ENCODE measurements around the gene WDR88.
A peak's percentile ranks its signal among the peaks of the same experiment; 100 is the strongest.
"Not testable (repeated sequence)": the region's sequence is repeated elsewhere in the genome, so short reads cannot be mapped to it uniquely, and the experiment has no call there.

The WDR88 gene

DNA sequence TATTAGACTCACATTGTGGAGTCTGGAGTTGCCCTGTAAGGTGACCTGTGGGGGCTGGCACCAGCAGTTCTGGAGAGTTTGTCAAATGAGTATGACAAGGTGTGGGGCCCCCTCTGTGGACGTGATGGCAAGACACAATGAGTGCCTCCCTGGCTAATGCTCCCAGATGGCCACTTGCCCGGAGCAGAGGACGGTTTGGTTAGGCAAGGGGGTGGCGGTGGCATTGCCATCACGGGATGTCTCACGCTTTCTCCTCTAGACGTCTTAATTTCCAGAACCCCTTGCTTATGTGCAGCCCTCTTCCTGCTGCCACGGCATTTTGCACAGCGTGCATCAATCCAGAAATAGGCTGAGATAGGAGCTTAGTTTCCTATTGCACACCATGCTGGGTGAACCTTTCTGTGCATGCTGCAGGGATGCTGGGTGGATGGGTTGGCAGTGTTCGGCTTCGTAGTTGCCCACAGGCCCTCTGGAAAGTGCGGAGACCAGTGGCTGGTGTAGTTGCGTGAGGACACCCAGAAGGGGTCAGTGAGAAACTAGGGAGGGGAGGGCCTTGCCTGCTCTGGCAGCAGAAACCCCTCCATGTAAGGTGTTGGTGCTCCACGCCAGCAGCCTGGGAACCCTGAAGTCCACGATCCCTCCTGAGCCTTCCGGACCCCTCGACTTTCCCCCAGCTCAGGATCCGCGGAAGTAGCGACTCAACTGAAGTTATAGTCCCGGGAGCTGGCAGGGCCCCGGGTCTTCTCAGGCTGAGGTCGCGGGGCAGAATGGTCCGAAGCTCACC lies 44.2 kb downstream of the WDR88 start:
- peak overlapping the region; percentile 79 for H3K4me3 ChIP-seq (ENCODE audit: control insufficient read depth, low read depth, low read length)
- peak; percentile 22 for DNase-seq (ENCODE audit: low read depth)
- TF ChIP-seq, protein P1, sequence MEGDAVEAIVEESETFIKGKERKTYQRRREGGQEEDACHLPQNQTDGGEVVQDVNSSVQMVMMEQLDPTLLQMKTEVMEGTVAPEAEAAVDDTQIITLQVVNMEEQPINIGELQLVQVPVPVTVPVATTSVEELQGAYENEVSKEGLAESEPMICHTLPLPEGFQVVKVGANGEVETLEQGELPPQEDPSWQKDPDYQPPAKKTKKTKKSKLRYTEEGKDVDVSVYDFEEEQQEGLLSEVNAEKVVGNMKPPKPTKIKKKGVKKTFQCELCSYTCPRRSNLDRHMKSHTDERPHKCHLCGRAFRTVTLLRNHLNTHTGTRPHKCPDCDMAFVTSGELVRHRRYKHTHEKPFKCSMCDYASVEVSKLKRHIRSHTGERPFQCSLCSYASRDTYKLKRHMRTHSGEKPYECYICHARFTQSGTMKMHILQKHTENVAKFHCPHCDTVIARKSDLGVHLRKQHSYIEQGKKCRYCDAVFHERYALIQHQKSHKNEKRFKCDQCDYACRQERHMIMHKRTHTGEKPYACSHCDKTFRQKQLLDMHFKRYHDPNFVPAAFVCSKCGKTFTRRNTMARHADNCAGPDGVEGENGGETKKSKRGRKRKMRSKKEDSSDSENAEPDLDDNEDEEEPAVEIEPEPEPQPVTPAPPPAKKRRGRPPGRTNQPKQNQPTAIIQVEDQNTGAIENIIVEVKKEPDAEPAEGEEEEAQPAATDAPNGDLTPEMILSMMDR (conservative IDR thresholded peaks at IDR 0.05; ENCODE audit: control insufficient read depth, insufficient read depth, low read depth, low read length) = no peak

DNA sequence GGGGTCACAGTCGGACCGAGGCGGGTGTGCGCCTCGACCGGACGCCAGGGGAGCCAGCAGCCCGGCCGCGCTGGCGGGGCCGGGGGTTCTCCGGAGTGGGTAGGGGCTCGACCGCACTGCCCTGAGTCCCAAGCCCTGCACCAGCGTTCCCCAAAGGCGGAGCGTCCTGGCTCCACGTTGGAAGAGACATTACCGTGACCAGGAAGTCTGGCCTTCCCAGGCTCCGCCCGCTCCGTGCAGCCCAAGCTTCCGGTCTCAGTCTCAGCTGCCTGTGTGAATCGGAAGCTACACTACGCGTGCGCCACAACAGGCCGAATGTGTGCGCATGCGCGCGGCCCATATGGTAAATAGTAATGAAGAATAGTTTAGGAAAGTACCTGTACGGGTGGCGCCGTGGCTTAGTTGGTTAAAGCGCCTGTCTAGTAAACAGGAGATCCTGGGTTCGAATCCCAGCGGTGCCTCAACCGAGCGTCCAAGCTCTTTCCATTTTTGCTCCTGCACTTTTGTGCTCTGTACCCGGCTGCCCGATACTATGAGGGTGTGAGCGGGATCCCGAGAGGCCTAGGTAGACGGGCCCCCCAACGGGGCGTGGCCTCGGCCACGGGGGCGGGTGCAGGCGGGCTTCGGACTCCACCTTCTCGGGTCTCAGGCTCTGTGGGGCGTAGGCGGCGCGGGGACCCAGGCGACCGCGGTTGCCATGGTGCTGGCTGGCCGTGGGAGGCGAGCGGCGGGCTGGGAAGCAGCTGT lies 44.9 kb downstream of the WDR88 start:
- H3K4me3 ChIP-seq (ENCODE audit: control insufficient read depth, low read depth, low read length) = peak overlapping the region; percentile 79
- TF ChIP-seq, protein P1 (conservative IDR thresholded peaks at IDR 0.05; ENCODE audit: control insufficient read depth, insufficient read depth, low read depth, low read length) = no peak
- DNase-seq (ENCODE audit: low read depth) = peak; percentile 98

DNA sequence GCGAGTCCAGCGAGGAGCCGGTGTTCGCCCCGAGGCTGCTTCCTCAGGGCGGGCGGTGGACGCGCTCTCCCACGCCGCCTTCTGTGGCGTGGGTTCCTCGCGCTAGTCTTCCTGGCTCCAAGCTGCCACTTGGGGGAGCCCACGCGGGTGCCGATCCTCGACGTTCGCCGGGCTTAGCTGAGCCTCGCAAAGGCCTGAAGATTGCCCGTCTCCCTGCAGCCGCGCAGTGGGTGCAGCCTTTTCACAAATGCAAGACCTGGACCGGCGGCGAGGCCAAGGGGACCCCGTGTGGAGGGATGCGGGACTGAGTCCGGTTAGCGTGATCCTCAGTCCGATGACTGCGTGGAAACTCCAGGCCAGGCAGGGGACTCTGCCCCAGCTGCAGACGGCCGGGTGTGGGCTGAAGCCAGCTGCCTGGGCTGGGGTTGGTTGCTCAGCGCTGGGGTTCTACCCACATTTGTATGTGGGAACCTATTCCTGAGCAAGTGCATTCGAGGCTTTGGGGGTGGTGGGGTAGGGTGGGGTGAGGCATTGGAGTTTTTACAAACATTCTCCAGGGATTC lies 45.6 kb downstream of the WDR88 start:
- TF ChIP-seq, protein P1 (conservative IDR thresholded peaks at IDR 0.05; ENCODE audit: control insufficient read depth, insufficient read depth, low read depth, low read length) = peak; percentile 14
- peak overlapping the region; percentile 52 for H3K4me3 ChIP-seq (ENCODE audit: control insufficient read depth, low read depth, low read length)
- DNase-seq (ENCODE audit: low read depth) = no peak

DNA sequence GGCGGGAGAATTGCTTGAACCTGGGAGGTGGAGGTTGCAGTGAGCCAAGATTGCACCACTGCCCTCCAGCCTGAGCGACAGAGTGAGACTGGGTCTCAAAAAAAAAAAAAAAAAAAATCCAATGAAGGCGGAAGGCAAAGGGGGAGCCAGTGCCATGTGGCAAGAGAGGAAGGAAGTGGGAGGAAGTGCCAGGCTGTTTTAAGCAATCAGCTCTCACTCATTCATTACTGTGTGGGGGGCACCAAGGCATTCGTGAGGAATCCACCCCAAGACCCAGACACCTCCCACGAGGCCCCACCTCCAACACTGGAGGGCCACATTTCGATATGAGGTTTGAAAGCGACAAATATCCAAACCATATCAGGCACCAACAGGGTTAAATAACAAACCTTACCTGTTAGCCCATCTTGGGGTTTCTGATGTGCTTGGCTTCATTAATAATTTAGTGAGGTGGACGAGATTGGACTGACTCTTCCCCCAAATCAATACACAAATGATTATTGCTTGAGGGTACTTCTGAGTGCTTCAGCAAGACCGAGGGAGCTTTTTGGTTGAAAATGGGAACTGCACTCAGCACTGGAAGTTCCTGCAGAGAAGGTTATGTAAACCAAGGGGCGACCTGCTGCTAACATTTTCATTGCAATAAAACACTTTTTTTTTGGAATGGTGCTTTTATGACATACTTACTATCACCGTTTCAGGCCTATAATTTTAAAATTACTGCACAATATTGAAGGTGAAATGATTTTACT lies 54.7 kb downstream of the WDR88 start:
- TF ChIP-seq, protein P1 (conservative IDR thresholded peaks at IDR 0.05; ENCODE audit: control insufficient read depth, insufficient read depth, low read depth, low read length) = no peak
- no peak overlapping the region for H3K4me3 ChIP-seq (ENCODE audit: control insufficient read depth, low read depth, low read length)
- DNase-seq (ENCODE audit: low read depth) = no peak

DNA sequence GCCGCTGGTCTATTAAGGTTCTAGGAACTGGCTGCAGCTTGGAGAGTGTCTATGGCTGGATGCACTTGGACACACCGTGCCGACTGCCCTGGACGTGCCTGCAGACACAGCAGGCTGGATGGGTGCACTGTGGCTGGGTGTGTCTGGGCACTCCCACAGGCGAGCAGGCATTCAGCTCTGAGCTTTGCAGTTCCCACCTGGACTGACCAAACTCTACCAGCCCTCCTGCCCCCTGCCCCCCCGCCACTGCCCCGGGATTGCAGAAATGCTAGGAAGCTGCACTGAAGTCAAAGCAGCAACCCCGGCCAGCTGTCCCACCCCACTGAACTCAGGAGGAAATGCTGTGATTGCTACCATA lies 55.2 kb downstream of the WDR88 start:
- no peak overlapping the region for H3K4me3 ChIP-seq (ENCODE audit: control insufficient read depth, low read depth, low read length)
- TF ChIP-seq, protein P1 (conservative IDR thresholded peaks at IDR 0.05; ENCODE audit: control insufficient read depth, insufficient read depth, low read depth, low read length) = no peak
- DNase-seq (ENCODE audit: low read depth) = no peak

DNA sequence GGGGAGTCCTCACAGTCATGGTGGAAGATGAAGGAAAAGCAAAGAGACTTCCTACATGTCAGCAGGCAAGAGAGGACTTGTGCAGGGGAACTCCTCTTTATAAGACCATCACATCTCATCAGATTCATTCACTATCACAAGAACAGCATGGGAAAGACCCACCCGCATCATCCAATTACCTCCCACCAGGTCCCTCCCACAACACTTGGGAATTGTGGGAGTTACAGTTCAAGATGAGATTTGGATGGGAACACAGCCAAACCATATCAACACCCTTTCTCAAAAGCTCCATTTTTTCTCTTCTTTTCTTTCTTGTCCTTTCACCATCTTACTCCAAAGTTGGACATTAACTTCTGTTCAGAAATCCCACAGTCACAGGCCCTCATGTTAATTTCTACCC lies 57.5 kb downstream of the WDR88 start:
- DNase-seq (ENCODE audit: low read depth) = no peak
- TF ChIP-seq, protein P1 (conservative IDR thresholded peaks at IDR 0.05; ENCODE audit: control insufficient read depth, insufficient read depth, low read depth, low read length) = no peak
- no peak overlapping the region for H3K4me3 ChIP-seq (ENCODE audit: control insufficient read depth, low read depth, low read length)

DNA sequence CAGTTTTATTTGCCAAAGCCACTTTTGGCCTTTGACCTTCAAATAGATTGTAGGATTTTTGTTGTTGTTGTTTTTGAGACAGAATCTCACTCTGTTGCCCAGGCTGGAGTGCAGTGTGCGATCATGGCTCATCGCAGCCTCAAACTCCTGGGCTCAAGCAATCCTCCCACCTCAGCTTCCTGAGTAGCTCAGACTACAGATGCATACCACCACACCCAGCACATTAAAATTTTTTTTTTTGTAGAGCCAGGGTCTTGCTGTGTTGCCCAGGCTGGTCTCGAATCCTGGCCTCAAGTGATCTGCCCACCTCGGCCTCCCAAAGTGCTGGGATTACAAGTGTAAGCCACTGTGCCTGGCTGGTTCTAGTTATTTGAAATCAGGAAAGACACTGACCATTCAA lies 59.2 kb downstream of the WDR88 start:
- H3K4me3 ChIP-seq (ENCODE audit: control insufficient read depth, low read depth, low read length); DNase-seq (ENCODE audit: low read depth): not testable (repeated sequence)

All from fibroblast of mammary gland (primary cell).